H1 (cell line): ENCODE results near the gene ECT2L. TPM values are rescaled to one million over a fixed set of nuclear protein-coding genes. Genes with fewer than 3 reads are reported as not detected.

Experiments
- CTCF ChIA-PET: fragments of 300-600 bp; sonication (Branson Sonifier 250); formaldehyde crosslinking; loops from one replicate; lab custom pipeline; 2021; ENCODE audit not compliant: partially characterized antibody; lab: Charles Lee
- POLR2A ChIA-PET: fragments of 300-600 bp; sonication (Branson Sonifier 250); formaldehyde crosslinking; loops from one replicate; lab custom pipeline; 2021; ENCODE audit warnings: inconsistent platforms; ENCODE audit not compliant: partially characterized antibody; lab: Charles Lee
- DNase-seq, 2 experiments: peaks; one replicate each; pipeline versions ENCODE4 v3.0.0 to v3.0.0-alpha.2; 2010 to 2022; ENCODE audit warnings: low spot score in 2 of 2, low read depth in 1 of 2, mixed read lengths in 1 of 2
- FAIRE-seq: peaks from 2 replicates; lab custom pipeline; 2011; peaks lifted over from hg19 to GRCh38; lab: Jason Lieb, UNC
- H2AFZ ChIP-seq: 2 replicates; pipeline ENCODE4 v1.8.1; 2012; ENCODE audit warnings: low read length, inconsistent platforms
- H2AK5ac ChIP-seq: 2 replicates; pipeline ENCODE4 v1.6.1; 2013; ENCODE audit warnings: low read depth, low read length
- H2BK120ac ChIP-seq: replicated peaks from 2 replicates; pipeline ENCODE3; 2013; ENCODE audit warnings: low read depth, low read length, inconsistent platforms
- H2BK12ac ChIP-seq: 2 replicates; pipeline ENCODE4 v1.6.1; 2013; ENCODE audit warnings: low read depth, low read length
- H2BK15ac ChIP-seq: 2 replicates; pipeline ENCODE4 v1.6.1; 2013; ENCODE audit warnings: low read length
- H2BK20ac ChIP-seq: 2 replicates; pipeline ENCODE4 v1.6.1; 2013; ENCODE audit warnings: low read length
- H2BK5ac ChIP-seq: 2 replicates; pipeline ENCODE4 v1.6.1; 2013; ENCODE audit warnings: low read depth, low read length
- H3K14ac ChIP-seq: 2 replicates; pipeline ENCODE4 v1.6.1; 2013; ENCODE audit warnings: inconsistent platforms; ENCODE audit not compliant: insufficient read length
- H3K18ac ChIP-seq: 2 replicates; pipeline ENCODE4 v1.6.1; 2013; ENCODE audit warnings: low read length; ENCODE audit errors: extremely low read depth
- H3K23ac ChIP-seq: 2 replicates; pipeline ENCODE4 v1.6.1; 2013; ENCODE audit warnings: inconsistent platforms; ENCODE audit not compliant: insufficient read length
- H3K23me2 ChIP-seq: 2 replicates; pipeline ENCODE4 v1.6.1; 2013; ENCODE audit warnings: low read depth, low read length
- H3K27ac ChIP-seq: 2 replicates; pipeline ENCODE4 v1.6.1; 2011; ENCODE audit warnings: low read depth, low read length, inconsistent platforms
- H3K27me3 ChIP-seq, 4 experiments: replicated peaks in 1 of 4; 1 replicate in 1 of 4; 2 replicates in 3 of 4; pipeline versions ENCODE4 v1.6.1 to v1.8.1; 2011 to 2013; ENCODE audit warnings: low read length in 3 of 4, mild to moderate bottlenecking in 3 of 4, inconsistent platforms in 2 of 4, mixed read lengths in 2 of 4, moderate library complexity in 1 of 4; ENCODE audit not compliant: control insufficient read depth in 3 of 4, insufficient read depth in 3 of 4; ENCODE audit errors: extremely low read depth in 1 of 4
- H3K36me3 ChIP-seq, 4 experiments: 2 replicates each; pipeline versions ENCODE4 v1.6.1 to v1.8.1; 2011 to 2013; ENCODE audit warnings: mild to moderate bottlenecking in 4 of 4, low read length in 3 of 4, moderate library complexity in 2 of 4, control low read depth in 1 of 4, inconsistent platforms in 1 of 4; ENCODE audit not compliant: insufficient read depth in 4 of 4, control insufficient read depth in 2 of 4
- H3K4ac ChIP-seq: replicated peaks from 2 replicates; pipeline ENCODE3; 2013; ENCODE audit warnings: low read length, low read depth, mixed read lengths, inconsistent platforms; ENCODE audit not compliant: insufficient read length
- H3K4me1 ChIP-seq, 4 experiments: replicated peaks in 1 of 4; 1 replicate in 1 of 4; 2 replicates in 3 of 4; pipeline versions ENCODE4 v1.6.1 to v1.8.1; 2011 to 2013; ENCODE audit warnings: low read length in 3 of 4, inconsistent platforms in 2 of 4, mixed read lengths in 1 of 4; ENCODE audit not compliant: insufficient read depth in 4 of 4, control insufficient read depth in 3 of 4
- H3K4me2 ChIP-seq, 2 experiments: 2 replicates each; pipeline versions ENCODE4 v1.6.1 to v1.8.1; 2011 to 2013; ENCODE audit warnings: low read depth in 2 of 2, low read length in 2 of 2, control low read depth in 1 of 2, inconsistent platforms in 1 of 2, mild to moderate bottlenecking in 1 of 2; ENCODE audit not compliant: insufficient read depth in 1 of 2
- H3K4me3 ChIP-seq, 4 experiments: fragments of 200-600, 300-600 bp in 1 of 4; sonication (generic), shearing (Covaris generic), sonication (Bioruptor Twin) in 1 of 4; 2 replicates each; pipeline versions ENCODE4 v1.5.1 to v1.8.1; 2011 to 2016; ENCODE audit warnings: low read length in 4 of 4, low read depth in 3 of 4, control low read depth in 2 of 4, inconsistent platforms in 2 of 4, mild to moderate bottlenecking in 2 of 4, mixed read lengths in 1 of 4, moderate library complexity in 1 of 4; ENCODE audit not compliant: insufficient read depth in 2 of 4; ENCODE audit errors: extremely low read depth in 1 of 4
- H3K56ac ChIP-seq: replicated peaks from 2 replicates; pipeline ENCODE3; 2013; ENCODE audit warnings: low read depth, mild to moderate bottlenecking, mixed read lengths, low read length, inconsistent platforms; ENCODE audit not compliant: insufficient read length
- H3K79me1 ChIP-seq: 2 replicates; pipeline ENCODE4 v1.6.1; 2013; ENCODE audit warnings: low read depth, low read length, control low read depth
- H3K79me2 ChIP-seq, 2 experiments: 2 replicates each; pipeline versions ENCODE4 v1.6.1 to v1.8.1; 2012 to 2013; ENCODE audit warnings: low read length in 2 of 2, mild to moderate bottlenecking in 2 of 2, inconsistent platforms in 1 of 2; ENCODE audit not compliant: insufficient read depth in 2 of 2, control insufficient read depth in 1 of 2
- H3K9ac ChIP-seq, 4 experiments: replicated peaks in 1 of 4; 1 replicate in 1 of 4; 2 replicates in 3 of 4; pipeline versions ENCODE4 v1.6.1 to v1.8.1; 2011 to 2013; ENCODE audit warnings: low read depth in 3 of 4, low read length in 3 of 4, control low read depth in 2 of 4, mild to moderate bottlenecking in 2 of 4, moderate library complexity in 2 of 4, inconsistent platforms in 1 of 4; ENCODE audit errors: extremely low read depth in 1 of 4
- H3K9me3 ChIP-seq, 2 experiments: 2 replicates each; pipeline versions ENCODE4 v1.6.1 to v1.8.1; 2012 to 2013; ENCODE audit warnings: mild to moderate bottlenecking in 2 of 2, moderate library complexity in 2 of 2, control low read depth in 1 of 2, inconsistent platforms in 1 of 2, low read depth in 1 of 2, low read length in 1 of 2, mixed read lengths in 1 of 2; ENCODE audit not compliant: insufficient read depth in 2 of 2
- H4K20me1 ChIP-seq, 2 experiments: replicated peaks in 1 of 2; 2 replicates each; pipeline versions ENCODE3 to v1.8.1; 2011 to 2013; ENCODE audit warnings: inconsistent platforms in 2 of 2, low read length in 2 of 2, mild to moderate bottlenecking in 1 of 2; ENCODE audit not compliant: insufficient read depth in 2 of 2, control insufficient read depth in 1 of 2
- H4K5ac ChIP-seq: 2 replicates; pipeline ENCODE4 v1.6.1; 2013; ENCODE audit warnings: low read length, low read depth, mixed read lengths, inconsistent platforms; ENCODE audit not compliant: insufficient read length
- H4K8ac ChIP-seq: 2 replicates; pipeline ENCODE4 v1.8.0; 2013; ENCODE audit warnings: mild to moderate bottlenecking, moderate library complexity, low read length, inconsistent platforms; ENCODE audit not compliant: insufficient read depth; ENCODE audit errors: extremely low read depth
- H4K91ac ChIP-seq: replicated peaks from 2 replicates; pipeline ENCODE3; 2013; ENCODE audit warnings: low read length, mixed read lengths, inconsistent platforms; ENCODE audit not compliant: insufficient read length
- ASH2L ChIP-seq: fragments of 200-600, 300-600 bp; sonication (generic); IDR thresholded peaks from one replicate; pipeline ENCODE4 v1.7.1; 2017; ENCODE audit warnings: low read length
- BACH1 ChIP-seq: IDR thresholded peaks from 2 replicates; pipeline ENCODE4 v1.6.1; 2012; ENCODE audit warnings: low read length, improper control_type of control experiment
- CREB1 ChIP-seq: IDR thresholded peaks from 2 replicates; pipeline ENCODE4 v1.6.1; 2012; ENCODE audit warnings: inconsistent platforms
- KDM1A ChIP-seq: fragments of 200-600, 300-600 bp; sonication (generic); IDR thresholded peaks from 2 replicates; pipeline ENCODE4 v1.7.1; 2016; ENCODE audit warnings: mild to moderate bottlenecking, low read length, borderline replicate concordance
- PHF8 ChIP-seq: fragments of 200-600 bp; sonication (generic); conservative IDR thresholded peaks from 2 replicates; pipeline ENCODE4 v1.7.1; 2012; ENCODE audit warnings: low read depth, mild to moderate bottlenecking, inconsistent platforms, low read length, moderate library complexity
- SP2 ChIP-seq: IDR thresholded peaks from 2 replicates; pipeline ENCODE4 v1.6.1; 2012; ENCODE audit warnings: mild to moderate bottlenecking, low read length, inconsistent platforms
- TEAD4 ChIP-seq: IDR thresholded peaks from 2 replicates; pipeline ENCODE4 v1.6.1; 2012; ENCODE audit warnings: low read depth, low read length, inconsistent platforms, mixed read lengths
- WGBS, 2 experiments: shearing (Covaris generic) in 1 of 2; methylation state at CpG; one replicate each; pipeline versions ENCODE4 v1.1.6 to v1.1.7; 2013 to 2015; ENCODE audit warnings: low lambda C conversion rate in 2 of 2, mixed read lengths in 2 of 2, inconsistent platforms in 1 of 2, low coverage in 1 of 2, missing lambda C conversion rate in 1 of 2; ENCODE audit not compliant: insufficient replicate concordance in 2 of 2, insufficient coverage in 1 of 2, insufficient read length in 1 of 2; ENCODE audit errors: extremely low coverage in 1 of 2, missing lambda C conversion rate in 1 of 2; 5-methylcytosine and 5-hydroxymethylcytosine counted together
- polyA plus RNA-seq, 7 experiments: library from polyadenylated mRNA; depleted of rRNA in 3 of 7; stranded (reverse) in 5 of 7; unstranded in 2 of 7; fragments of >200 nt in 5 of 7; fragments of 200-250 nt in 2 of 7; gene quantifications; 1 replicate in 5 of 7; 2 replicates in 1 of 7; 4 replicates in 1 of 7; pipeline versions ENCODE4 v1.2.1 to v1.2.3, GENCODE V29; 2011 to 2013; ENCODE audit warnings: missing spikeins in 2 of 7, mixed read lengths in 2 of 7
- total RNA-seq: library from RNA; stranded (reverse); fragmentation: NEBNext Ultra II Directional; extraction: Animal tissue kit (Norgen Biotek cat#: 25700); gene quantifications from 2 replicates; pipeline ENCODE4 v1.2.1, GENCODE V29; 2021

Gene ECT2L
- total and polyA plus RNA-seq, 2 of the 8 experiments (the other 6 are each of a cell fraction or from before 2014, with no cell fraction given) = not detected

DNA sequence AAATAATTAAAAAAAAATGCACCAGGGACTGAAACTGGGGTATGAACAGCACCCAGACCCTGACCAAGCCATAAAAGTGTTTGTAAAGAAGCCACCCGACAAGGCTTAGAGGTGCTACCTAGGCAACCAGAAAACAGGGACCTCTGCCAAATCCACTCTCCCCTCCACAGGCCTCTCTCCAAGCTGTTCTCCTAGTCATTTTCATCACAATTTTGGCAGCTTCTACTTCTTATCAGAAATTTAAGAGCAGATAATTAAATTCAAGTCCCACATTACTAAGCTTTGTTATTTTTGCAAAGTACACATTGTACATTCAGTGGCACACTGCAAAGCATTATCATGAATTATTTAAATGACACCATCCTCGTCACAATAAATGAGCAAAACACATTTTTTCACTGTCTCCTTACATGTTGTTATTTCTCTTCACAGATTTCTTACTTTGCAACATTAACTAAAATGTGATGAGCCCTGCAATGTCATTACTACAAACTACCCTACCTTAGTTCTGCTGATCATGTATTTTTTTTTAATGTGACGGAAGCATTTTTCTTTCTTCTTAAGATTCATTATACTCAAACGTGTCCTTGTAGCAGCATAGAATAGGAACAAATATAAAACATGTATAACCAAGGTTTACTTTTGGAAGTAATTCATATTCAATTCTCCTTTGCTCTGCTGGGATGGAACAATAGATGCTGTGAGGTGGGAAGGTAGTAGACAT, 38.1 kb downstream of the ECT2L start:
- H3K14ac ChIP-seq = no peak overlapping the region
- H3K18ac ChIP-seq = no peak overlapping the region
- H2BK120ac ChIP-seq = no peak overlapping the region
- H4K8ac ChIP-seq = no peak overlapping the region
- POLR2A ChIA-PET = interaction anchor here (0.5 kb wide), 1 partner anchor 18 kb away, joined by 3 read pairs; no protein-coding TSS in a partner anchor
- WGBS, 2 experiments = 89% methylated on average over 4 of the region's 4 CpGs; no CpG with 5 or more reads in 1 of the 2 experiments
- no peak overlapping the region for H3K4ac ChIP-seq
- no peak overlapping the region for H4K91ac ChIP-seq
- no peaks in the 10 kb centered on the region for H3K79me1 ChIP-seq
- H4K5ac ChIP-seq = no peak overlapping the region
- no peaks in the 10 kb centered on the region for H3K79me2 ChIP-seq
- no peak overlapping the region for H3K4me2 ChIP-seq
- no peak overlapping the region for H3K27ac ChIP-seq
- H2BK5ac ChIP-seq = no peak overlapping the region
- H2BK15ac ChIP-seq = no peak overlapping the region
- no peaks in the 10 kb centered on the region for H3K36me3 ChIP-seq
- no peak overlapping the region for H2AK5ac ChIP-seq
- no peak overlapping the region for H2AFZ ChIP-seq
- no peak for TF ChIP-seq CREB1
- no peak for TF ChIP-seq BACH1
- TF ChIP-seq SP2 = no peak
- TF ChIP-seq ASH2L = no peak
- TF ChIP-seq KDM1A = no peak
- no peak for TF ChIP-seq TEAD4
- no peak for TF ChIP-seq PHF8
- no peak overlapping the region for H2BK12ac ChIP-seq
- FAIRE-seq (no peak), DNase-seq (no peak)
- H4K20me1 ChIP-seq = no peaks in the 10 kb centered on the region
- CTCF ChIA-PET = interaction anchor here (0.8 to 1.8 kb wide), 3 partner anchors 15 to 225 kb away, joined by 3 to 4 read pairs (median 4); no protein-coding TSS in a partner anchor
- H3K4me3 ChIP-seq = no peak overlapping the region
- no peaks in the 10 kb centered on the region for H3K4me1 ChIP-seq
- H3K56ac ChIP-seq = no peak overlapping the region
- H3K23ac ChIP-seq = no peak overlapping the region
- no peak overlapping the region for H2BK20ac ChIP-seq
- peaks cover 2% of the 10 kb centered on the region; the same call in 1 of the 2 replicates for H3K23me2 ChIP-seq
- no peak overlapping the region for H3K9ac ChIP-seq
- H3K9me3 ChIP-seq = no peaks in the 10 kb centered on the region
- no peaks in the 10 kb centered on the region for H3K27me3 ChIP-seq
